Epithelial cell of proximal tubule (primary cell): ENCODE data around the gene KCNMB1. TPM values are rescaled to one million over a fixed set of nuclear protein-coding genes. Genes with fewer than 3 reads are reported as not detected.

ENCODE experiments used
- DNase-seq: peaks from one replicate; pipeline ENCODE4 v3.0.0-alpha.2; 2011; ENCODE audit warnings: low read depth
- H3K4me3 ChIP-seq: 2 replicates; pipeline ENCODE4 v1.5.1; 2011; ENCODE audit warnings: low read depth, mild to moderate bottlenecking, low read length
- CTCF ChIP-seq: conservative IDR thresholded peaks from 2 replicates; pipeline ENCODE4 v1.5.1; 2012; ENCODE audit warnings: low read depth, mild to moderate bottlenecking, low read length
- total RNA-seq: library from RNA; depleted of rRNA; stranded (reverse); fragments of >200 nt; gene quantifications from 2 replicates; pipeline ENCODE4 v1.2.3, GENCODE V29; 2015

The KCNMB1 gene
- total RNA-seq, 1 donor from 2014 or later: not detected

- no peak for DNase-seq
- no peak for TF ChIP-seq CTCF
Measured at GRCh38 chr5:170368586-170368985, 20.6 kb downstream of the KCNMB1 start.

DNA sequence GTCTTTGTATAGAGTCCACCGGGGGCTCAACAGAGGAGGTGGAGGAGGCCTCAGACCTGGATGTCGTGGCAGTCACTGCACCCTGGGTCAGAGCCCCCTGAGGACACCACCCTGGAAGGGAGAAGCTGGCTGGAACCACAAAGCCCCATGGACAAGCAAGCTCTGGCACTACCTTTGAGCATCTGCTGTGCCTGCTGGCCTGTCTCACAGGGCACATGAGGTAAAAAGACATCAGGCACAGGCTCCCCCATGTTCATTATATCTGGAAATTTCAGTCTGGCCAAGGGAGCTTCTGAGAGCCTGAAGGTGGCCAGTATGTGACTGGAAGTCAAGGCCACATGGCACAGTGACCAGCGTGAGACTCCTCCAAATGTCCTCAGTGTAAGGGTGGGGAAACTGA lies 22.9 kb downstream of the KCNMB1 start:
- no peak for DNase-seq
- TF ChIP-seq CTCF: no peak

More at GRCh38 chr5:170368586-170368985, 20.6 kb downstream of the KCNMB1 start:
- H3K4me3 ChIP-seq: no peak overlapping the region

DNA sequence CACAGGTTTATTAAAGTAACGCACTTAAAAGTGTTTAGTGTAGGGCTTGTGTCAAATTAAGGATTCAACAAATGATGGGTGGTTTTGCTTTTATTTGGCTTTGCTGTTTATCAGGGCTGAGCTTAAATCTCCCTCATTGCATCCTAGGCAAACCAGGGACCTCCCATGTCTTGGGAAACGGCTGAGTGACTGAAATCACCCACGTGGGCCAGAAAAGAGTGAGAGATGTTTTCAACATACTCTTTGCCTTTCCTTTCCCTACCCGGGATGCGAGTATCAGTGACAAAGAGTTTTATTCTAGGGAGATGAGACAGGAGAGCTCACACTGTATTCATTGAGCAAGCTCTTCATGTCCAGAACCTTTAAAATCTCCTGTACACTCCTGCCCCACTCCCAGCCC lies 23.3 kb downstream of the KCNMB1 start:
- TF ChIP-seq CTCF: no peak
- no peak overlapping the region for H3K4me3 ChIP-seq
- no peak for DNase-seq

More for the DNA sequence above, 22.9 kb downstream of the KCNMB1 start:
- no peak overlapping the region for H3K4me3 ChIP-seq

GRCh38 chr5:170365011-170365410 lies 24.2 kb downstream of the KCNMB1 start:
- no peak for DNase-seq
- TF ChIP-seq CTCF: no peak
- H3K4me3 ChIP-seq: no peak overlapping the region

DNA sequence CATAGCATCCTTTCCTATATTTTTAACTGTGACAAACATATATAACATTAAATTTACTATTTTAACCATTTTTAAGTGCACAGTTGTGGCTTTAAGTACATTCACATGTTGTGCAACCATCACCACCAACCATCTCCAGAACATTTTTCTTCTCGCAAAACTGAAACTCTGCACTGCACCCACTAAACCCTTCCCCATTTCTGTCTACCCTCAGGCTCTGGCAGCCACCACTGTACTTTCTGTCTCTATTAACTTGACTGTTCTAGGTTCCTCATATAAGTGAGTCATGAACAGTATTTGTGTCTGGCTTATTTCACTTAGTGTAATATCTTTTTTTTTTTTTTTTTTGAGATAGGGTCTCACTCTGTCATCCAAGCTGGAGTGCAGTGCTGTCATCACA lies 25.5 kb downstream of the KCNMB1 start:
- H3K4me3 ChIP-seq: no peak overlapping the region
- no peak for DNase-seq
- TF ChIP-seq CTCF: no peak

- no peak for TF ChIP-seq CTCF
- H3K4me3 ChIP-seq: no peak overlapping the region
- no peak for DNase-seq
Measured at GRCh38 chr5:170362656-170363055, 26.5 kb downstream of the KCNMB1 start.

DNA sequence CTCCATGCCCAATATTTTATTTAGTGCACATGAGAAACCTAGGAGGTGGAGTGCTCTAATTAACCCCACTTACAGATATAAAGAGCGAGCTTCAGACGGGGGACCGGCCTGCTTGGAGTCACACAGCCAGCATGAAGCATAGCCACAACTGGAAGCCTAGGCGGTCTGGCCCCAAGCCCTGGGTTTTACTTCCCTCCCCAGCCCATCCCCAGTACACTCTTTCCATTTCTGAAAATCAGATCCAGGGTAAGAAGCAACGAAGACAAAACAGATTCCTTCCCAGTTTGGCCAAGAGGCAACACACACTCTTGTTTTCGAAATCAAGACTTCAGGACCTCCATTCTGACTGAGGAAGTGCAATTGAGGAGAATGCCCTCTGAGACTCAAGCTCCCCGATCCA lies 27.1 kb downstream of the KCNMB1 start:
- TF ChIP-seq CTCF: no peak
- no peak overlapping the region for H3K4me3 ChIP-seq
- DNase-seq: no peak
